Measurements from ENCODE around the gene TNFRSF1B.

DNA sequence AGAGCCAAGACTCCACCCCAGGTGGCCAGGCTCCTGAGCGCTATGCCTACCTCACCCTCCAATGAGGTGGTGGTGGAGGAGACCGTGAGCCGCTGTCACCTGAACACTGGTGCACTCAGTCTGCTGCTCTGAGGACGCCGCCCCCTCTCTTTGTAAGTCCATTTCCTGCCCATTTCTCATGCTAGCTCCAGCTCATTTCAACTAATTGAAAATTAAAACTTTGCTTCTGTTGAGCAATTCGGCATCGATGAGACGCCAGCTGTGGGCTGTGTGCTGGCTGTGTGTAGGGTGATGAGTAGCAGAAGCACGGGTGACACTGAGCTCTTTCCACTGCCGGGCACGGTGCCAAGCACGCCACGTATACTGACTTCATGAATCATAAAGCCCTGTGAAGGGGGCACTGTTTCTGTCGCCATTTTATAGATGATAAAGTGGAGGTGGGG is 11.2 kb downstream of the TNFRSF1B start:
- TF ChIP-seq, protein P1, sequence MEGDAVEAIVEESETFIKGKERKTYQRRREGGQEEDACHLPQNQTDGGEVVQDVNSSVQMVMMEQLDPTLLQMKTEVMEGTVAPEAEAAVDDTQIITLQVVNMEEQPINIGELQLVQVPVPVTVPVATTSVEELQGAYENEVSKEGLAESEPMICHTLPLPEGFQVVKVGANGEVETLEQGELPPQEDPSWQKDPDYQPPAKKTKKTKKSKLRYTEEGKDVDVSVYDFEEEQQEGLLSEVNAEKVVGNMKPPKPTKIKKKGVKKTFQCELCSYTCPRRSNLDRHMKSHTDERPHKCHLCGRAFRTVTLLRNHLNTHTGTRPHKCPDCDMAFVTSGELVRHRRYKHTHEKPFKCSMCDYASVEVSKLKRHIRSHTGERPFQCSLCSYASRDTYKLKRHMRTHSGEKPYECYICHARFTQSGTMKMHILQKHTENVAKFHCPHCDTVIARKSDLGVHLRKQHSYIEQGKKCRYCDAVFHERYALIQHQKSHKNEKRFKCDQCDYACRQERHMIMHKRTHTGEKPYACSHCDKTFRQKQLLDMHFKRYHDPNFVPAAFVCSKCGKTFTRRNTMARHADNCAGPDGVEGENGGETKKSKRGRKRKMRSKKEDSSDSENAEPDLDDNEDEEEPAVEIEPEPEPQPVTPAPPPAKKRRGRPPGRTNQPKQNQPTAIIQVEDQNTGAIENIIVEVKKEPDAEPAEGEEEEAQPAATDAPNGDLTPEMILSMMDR (IDR thresholded peaks at IDR 0.05; ENCODE audit: low read depth, low read length, poor library complexity, severe bottlenecking), result no peak
- TF ChIP-seq EZH2phosphoT487 (IDR thresholded peaks at IDR 0.05; ENCODE audit: borderline replicate concordance, low read length), result no peak

All from DOHH2 (cell line).